Panc1 (cell line): Measurements from ENCODE around the gene HLCS.

ENCODE experiments used
- CTCF ChIP-seq: fragments of 450-650 bp; IDR thresholded peaks from 2 replicates; pipeline ENCODE4 v1.5.1; 2017; ENCODE audit warnings: mild to moderate bottlenecking
- POLR2AphosphoS5 ChIP-seq: IDR thresholded peaks from 2 replicates; pipeline ENCODE4 v1.6.1; 2012; ENCODE audit warnings: mild to moderate bottlenecking, low read depth, low read length, moderate library complexity
- REST ChIP-seq, 2 experiments: IDR thresholded peaks; 2 replicates each; pipeline ENCODE4 v1.6.1; 2011 to 2012; ENCODE audit warnings: low read depth in 2 of 2, control low read depth in 1 of 2, low read length in 1 of 2, mild to moderate bottlenecking in 1 of 2, moderate library complexity in 1 of 2; ENCODE audit not compliant: insufficient read depth in 1 of 2
- TCF7L2 ChIP-seq: IDR thresholded peaks from 2 replicates; pipeline ENCODE4 v1.6.1; 2011; ENCODE audit warnings: mild to moderate bottlenecking, low read depth, low read length, inconsistent platforms

- TF ChIP-seq CTCF (no peak), REST (IDR thresholded peaks at IDR 0.05; ENCODE audit: insufficient read depth in 1 of 2, low read depth in 2 of 2, low read length in 1 of 2) (no peak), POLR2AphosphoS5 (no peak), TCF7L2 (no peak)
Observed at GRCh38 chr21:36799869-36800268, 166.6 kb downstream of the HLCS start.
